Stimulated activated CD4-positive, alpha-beta T cell treated with anti-CD3 and anti-CD28 coated beads, Interleukin-4, amount 100 ng/mL, for 4 hours (primary cell): ENCODE data around the gene GPR21.

Source experiments
- DNase-seq, 2 experiments: peaks; one replicate each; pipeline ENCODE4 v3.0.0-alpha.2; 2020

Gene GPR21

GRCh38 chr9:123034881-123035510 is 1.5 kb downstream of the GPR21 start:
- DNase-seq, result no peak

DNA sequence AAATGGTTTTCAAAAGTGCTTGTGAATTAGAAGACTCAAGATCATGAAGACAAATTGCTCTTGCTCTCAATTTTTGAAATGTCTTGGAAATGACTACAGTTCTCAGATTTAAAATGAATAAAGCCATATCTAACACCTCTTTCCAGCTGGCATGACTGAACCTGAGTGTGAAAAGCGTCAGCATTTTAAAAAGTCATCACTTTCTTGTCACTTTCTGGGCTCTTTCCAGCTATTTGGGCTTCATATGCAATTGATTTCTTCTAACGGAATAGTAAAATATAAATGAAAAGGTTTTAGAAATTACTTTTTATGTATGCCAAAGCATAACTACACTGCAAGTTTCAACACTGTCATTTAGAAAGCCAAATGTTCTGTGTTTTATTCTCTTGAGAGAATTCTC is 2.3 kb downstream of the GPR21 start:
- DNase-seq, result no peak

DNA sequence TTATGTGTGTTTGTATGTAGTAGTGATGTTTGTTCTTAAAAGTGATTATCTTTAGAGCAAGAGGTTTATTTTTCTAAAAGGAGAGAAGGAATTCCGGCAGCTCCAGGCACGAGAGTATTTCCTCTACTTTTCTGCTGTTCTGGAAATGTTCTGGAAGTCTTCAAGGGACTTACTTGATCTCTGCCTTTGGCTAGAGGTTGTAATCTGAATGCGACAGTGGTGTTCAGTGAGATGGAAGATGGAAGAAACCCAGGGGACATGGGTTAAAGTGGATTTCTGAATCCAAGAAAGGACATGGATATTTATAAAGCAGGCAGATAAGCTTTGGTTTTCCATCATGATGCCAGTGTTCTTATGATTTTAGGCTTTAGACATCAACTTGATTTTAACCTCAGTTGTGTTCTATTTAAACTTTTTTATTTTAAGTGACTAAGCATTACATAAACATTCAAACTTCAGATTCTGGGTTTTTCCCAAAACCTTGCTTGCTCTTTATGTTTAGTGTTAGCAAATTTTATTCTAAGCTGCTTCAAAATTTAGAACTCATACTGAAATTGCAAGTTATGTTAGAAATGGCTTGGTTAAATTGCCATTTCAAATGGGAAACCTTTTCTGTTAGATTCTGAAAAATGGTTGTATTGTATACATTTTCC is 3.6 kb downstream of the GPR21 start:
- no peak for DNase-seq

DNA sequence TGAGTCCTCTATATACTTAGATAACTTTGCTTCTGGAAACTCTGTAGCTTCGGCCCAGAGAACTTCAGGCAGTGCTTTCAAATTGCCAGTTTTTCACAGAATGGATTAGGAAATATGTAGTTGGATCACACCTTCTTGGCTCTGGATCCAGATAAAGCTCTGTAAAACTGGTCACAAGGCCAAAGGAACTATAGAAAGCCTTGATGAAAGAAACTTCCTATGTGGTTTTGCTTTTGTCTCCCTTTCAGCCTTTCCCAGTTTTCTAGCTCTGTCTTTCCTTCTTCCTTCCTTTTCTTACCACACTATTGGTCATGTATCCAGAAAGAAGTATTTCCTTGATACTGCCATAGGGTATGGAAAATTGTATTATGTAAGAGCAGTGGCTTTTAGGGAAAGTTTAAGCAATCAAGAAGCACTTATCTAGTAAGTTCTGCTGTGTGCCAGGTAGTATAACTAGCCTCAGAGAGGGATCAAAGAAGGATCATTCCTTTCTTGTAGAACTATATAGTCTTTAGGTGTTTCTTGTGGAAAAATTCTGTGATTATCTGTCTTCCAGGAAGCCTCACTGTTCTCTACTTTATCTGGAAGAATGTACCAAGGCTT is 6.3 kb downstream of the GPR21 start:
- DNase-seq, result no peak

DNA sequence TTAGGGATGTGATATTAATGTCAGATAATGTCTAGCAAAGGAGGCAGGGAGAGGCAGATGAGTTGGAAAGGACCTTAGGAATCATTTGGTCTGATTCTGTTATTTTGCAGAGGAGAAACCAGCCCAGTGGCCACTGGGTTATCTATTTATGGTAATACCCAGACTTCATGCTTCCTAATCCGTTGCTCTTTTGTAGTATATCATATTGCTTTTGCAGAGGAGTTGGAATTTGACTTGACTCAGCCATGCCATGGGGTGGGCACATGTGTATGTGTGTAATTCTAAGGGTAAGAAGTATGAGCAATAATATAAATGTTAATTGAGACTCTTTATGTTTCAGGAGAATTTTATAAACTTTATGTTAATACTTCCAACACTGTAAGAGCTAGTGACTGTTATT is 7.3 kb downstream of the GPR21 start:
- no peak for DNase-seq

- no peak for DNase-seq
Measured at GRCh38 chr9:123041489-123041888, 8.0 kb downstream of the GPR21 start.

DNA sequence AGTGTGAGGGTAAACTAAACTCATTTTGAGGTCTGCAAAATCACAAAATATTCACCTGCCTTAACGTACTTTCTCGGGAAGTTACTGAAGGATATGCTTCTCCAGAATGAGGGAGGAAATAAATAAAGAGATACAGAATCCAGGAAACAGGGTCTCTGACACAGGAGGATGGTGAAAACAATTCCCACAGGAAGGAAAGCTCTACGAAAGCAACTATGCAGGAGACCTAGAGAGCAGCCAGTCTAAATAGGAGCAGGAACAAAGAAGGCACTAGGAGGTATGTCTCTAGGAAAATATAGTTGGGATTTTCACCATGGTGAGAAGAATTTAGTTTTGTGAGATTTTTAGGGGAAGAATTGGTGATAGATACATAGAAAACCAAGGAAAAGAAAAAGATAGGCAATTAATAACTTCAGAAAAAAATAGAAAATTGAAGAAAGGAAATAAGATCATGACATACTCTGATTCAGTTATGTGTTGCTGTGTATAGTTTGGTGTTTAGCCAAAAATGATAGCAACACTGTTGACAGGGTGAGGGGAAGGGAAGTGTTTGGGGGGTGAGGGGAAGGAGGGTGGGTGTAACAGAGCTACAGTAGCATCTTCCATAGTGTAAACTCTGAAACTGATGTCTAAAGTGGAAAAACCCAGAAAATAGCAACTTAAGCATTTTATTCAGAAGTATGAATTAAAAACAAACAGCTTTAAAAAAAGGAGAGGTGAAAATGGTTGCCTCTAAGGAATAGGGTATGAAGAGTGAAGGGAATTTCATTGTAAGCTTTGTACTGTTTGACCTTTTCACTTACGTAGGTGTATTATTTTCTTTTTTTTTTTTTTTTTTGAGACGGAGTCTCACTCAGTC is 9.8 kb downstream of the GPR21 start:
- no peak for DNase-seq

- no peak for DNase-seq
Measured at GRCh38 chr9:123044586-123044985, 11.1 kb downstream of the GPR21 start.

DNA sequence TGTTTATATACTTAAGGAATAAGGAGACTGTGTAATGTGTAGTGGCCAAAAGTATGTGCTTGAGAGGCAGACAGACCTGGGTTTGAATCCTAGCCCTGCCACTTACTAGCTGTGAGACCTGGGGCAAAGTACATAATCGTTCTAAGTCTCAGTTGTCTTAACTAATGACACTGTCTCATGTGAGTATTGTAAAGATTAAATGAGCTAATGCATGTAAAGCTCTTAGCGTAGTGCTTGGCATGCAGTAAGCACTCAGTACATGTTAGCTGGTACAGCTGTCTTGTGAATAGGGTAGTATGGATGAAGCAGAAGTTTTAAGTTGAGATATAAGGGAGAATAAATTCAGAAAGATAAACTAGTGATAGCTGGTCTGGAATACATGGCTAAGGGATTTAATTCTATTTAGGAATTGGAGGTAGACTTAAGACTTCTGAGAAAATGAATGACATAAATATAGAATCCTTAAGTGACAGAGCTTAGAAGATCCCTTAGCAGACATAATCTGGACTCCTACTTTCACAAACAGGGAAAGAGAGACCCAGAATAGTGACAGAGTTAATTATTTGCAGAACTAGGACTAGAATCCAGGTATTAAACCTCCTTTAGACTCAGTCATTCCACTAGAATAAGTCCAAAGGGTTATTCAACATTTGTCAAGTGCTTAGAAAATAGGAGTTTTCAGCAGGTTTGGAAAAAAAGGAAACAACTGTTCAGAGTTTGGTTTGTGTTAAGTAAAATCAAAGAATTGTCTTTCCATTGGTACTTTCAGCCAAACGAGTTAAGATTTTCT is 13.1 kb downstream of the GPR21 start:
- DNase-seq, result no peak

DNA sequence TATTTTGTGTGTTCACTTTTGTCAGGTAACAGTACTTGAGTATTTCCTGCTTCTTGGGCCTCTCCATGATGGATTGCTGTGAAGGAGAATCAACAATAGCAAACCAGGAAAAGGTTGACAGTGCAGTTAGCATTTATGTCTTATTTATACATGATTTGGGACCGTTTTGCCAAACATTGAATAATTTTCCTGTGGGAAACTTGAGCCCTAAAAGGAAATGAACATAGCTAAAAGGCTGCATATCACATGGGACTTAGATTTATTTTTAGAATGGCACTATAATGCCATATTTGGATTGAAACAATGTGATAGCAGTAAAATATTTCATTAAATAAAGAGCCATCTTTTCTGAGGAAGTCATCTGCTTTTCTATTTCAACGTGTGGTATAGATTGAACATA is 15.3 kb downstream of the GPR21 start:
- DNase-seq, result no peak

GRCh38 chr9:123049589-123050222 is 16.2 kb downstream of the GPR21 start:
- no peak for DNase-seq

DNA sequence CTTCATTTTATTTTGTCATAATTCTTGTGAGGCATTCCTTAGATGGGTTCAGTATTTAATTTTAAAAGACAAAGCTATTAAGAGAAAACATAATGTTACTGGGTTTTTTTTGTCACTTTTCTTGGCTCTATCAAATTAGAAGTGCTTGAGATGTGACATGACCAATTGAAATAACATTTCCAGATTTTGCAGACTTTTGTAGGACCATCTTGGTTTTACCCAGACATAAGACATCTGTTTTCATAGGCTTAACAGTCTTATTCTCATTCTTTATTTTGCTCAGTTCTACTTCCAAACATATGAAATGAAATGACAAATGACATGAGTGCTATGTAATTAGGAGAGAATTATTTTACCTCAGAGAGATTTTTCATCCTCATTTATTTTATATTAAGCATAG is 19.6 kb downstream of the GPR21 start:
- no peak for DNase-seq

- no peak for DNase-seq
Measured at GRCh38 chr9:123053711-123054110, 20.2 kb downstream of the GPR21 start.

GRCh38 chr9:123058834-123059233 is 25.4 kb downstream of the GPR21 start:
- no peak for DNase-seq

GRCh38 chr9:123059472-123060220 is 26.2 kb downstream of the GPR21 start:
- DNase-seq, result no peak

DNA sequence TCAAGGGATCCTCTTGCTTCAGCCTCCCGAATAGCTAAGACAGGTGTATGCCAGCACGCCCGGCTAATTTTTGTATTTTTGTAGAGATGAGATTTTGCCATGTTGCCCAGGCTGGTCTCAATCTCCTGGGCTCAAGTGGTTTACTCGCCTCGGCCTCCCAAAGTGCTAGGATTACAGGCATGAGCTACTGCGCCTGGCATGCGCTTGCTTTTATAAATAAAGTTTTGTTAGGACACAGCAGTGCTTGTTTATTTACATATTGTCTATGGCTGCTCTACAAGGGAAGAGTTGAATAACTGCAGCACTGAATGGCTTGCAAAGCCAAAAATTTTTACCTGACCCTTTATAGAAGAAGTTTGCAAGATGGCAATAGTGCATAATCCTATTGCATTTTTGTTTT is 27.7 kb downstream of the GPR21 start:
- DNase-seq, result no peak

DNA sequence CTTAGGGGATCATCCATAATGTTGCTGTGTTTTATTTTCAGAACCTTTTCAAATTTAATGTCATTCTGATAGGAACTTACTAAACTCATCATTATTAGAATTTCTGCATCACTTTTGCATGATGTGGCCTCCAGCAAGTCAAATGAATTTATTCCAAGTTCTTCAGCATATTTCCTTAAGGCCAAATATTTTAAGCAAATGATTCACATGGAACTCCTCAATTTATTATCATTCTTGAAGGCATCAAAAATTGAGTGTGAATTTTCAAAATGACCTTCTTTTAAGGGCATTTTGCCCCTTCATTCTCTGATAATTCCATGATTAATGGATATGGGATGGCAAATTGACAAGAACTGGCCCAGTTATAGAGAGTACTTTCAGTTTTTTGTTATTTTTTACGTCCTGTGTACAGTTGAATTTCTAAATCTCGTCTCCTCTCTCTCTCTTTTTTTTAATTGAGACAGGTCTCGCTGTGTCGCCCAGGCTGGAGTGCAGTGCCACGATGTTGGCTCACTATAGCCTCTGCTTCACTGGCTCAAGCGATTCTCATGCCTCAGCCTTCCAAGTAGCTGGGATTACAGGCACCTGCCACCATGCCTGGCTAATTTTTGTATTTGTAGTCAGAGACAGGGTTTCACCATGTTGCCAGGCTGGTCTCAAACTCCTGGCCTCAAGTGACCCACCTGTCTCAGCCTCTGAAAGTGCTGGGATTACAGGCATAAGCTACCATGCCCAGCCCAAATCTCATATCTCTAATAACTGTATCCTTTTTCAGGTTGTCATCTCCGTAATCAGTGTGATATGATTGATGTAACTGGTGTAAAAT is 29.1 kb downstream of the GPR21 start:
- DNase-seq, result no peak

GRCh38 chr9:123063177-123063598 is 29.7 kb downstream of the GPR21 start:
- no peak for DNase-seq

- DNase-seq, result no peak
Measured at GRCh38 chr9:123063896-123064295, 30.4 kb downstream of the GPR21 start.

DNA sequence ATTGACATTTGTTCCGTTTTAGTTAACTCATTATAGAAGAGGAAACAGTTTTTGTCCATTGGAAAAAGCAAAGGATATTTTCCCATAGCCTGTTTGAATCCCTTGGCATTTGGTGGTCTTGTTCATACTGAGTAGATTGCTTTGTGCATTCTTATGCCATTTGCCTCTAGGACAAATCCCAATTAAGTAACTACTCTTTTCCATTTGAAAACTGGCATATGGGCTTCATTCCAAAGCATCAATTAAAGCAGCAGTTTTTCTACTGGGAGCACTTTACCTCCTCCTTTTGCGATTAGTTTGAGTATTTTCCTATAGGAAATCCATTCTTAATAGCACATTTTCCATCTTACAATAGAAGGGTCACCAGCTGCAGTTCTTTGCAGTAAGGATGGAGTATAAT is 31.2 kb downstream of the GPR21 start:
- DNase-seq, result no peak

DNA sequence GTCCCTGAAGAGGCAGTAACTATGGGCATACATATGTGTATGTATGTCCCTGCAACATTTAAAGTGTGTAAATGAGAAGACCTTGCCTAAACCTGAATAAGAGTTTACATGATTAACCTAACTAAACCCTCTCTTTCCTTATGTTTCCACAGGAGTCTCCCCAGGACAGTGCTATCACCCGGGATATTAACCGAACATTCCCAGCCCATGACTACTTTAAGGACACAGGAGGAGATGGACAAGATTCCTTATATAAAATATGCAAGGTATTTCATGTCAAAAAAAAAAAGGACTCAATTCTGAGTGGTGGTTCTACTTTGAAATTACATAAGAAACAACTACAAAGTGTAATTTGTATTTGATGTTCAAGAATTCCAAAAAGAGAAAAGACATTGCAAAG is 31.7 kb downstream of the GPR21 start:
- DNase-seq, result no peak
